Measurements from ENCODE around the gene ASAP2. TPM values are rescaled to one million over a fixed set of nuclear protein-coding genes. Genes with fewer than 3 reads are reported as not detected.

The ASAP2 gene
- total and polyA plus RNA-seq, 2 experiments from 2014 or later, result 8.5 to 16.7 TPM

GRCh38 chr2:9341337-9341887 is 134.8 kb downstream of the ASAP2 start:
- H3K36me3 ChIP-seq, result no peaks in the 10 kb centered on the region
- no peaks in the 10 kb centered on the region for H3K9me3 ChIP-seq (ENCODE audit: low read depth)
- DNase-seq (ENCODE audit: low read depth in 1 of 2, low spot score in 1 of 2), result no peak
- peaks cover 32% of the 10 kb centered on the region for H3K4me1 ChIP-seq (ENCODE audit: low read depth)
- H3K27me3 ChIP-seq, result no peaks in the 10 kb centered on the region
- H3K4me3 ChIP-seq, result no peak overlapping the region
- peak overlapping the region; percentile 78 for H3K27ac ChIP-seq
- no peak for TF ChIP-seq CTCF (IDR thresholded peaks at IDR 0.05; ENCODE audit: low read depth, low read length)

GRCh38 chr2:9342659-9343058 is 136.0 kb downstream of the ASAP2 start:
- TF ChIP-seq CTCF (IDR thresholded peaks at IDR 0.05; ENCODE audit: low read depth, low read length), result no peak
- Histone ChIP-seq H3K27me3 (no peaks in the 10 kb centered on the region), H3K4me1 (ENCODE audit: low read depth) (peaks cover 32% of the 10 kb centered on the region), H3K27ac (no peak overlapping the region), H3K4me3 (no peak overlapping the region), H3K9me3 (ENCODE audit: low read depth) (no peaks in the 10 kb centered on the region), H3K36me3 (no peaks in the 10 kb centered on the region)
- DNase-seq (ENCODE audit: low read depth in 1 of 2, low spot score in 1 of 2), result no peak

DNA sequence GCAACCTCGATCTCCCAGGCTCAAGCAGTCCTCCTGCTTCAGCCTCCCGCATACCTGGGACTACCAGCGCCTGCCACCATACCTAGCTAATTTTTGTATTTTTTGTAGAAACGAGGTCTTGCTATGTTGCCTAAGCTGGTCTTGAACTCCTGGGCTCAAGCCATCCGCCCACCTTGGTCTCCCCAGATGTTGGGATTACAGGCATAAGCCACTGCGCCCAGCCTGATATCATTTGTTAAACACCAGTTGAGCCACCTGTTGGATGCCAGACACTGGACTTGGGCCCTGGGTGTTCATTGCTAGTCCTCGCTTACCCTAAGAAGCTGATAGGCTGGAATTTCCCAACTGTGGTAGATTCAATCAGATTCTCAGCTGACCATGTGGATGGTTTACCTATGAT is 136.9 kb downstream of the ASAP2 start:
- no peak overlapping the region for H3K27ac ChIP-seq
- no peaks in the 10 kb centered on the region for H3K36me3 ChIP-seq
- H3K9me3 ChIP-seq (ENCODE audit: low read depth), result no peaks in the 10 kb centered on the region
- peaks cover 32% of the 10 kb centered on the region for H3K4me1 ChIP-seq (ENCODE audit: low read depth)
- no peak for TF ChIP-seq CTCF (IDR thresholded peaks at IDR 0.05; ENCODE audit: low read depth, low read length)
- no peaks in the 10 kb centered on the region for H3K27me3 ChIP-seq
- H3K4me3 ChIP-seq, result no peak overlapping the region
- no peak for DNase-seq (ENCODE audit: low read depth in 1 of 2, low spot score in 1 of 2)

DNA sequence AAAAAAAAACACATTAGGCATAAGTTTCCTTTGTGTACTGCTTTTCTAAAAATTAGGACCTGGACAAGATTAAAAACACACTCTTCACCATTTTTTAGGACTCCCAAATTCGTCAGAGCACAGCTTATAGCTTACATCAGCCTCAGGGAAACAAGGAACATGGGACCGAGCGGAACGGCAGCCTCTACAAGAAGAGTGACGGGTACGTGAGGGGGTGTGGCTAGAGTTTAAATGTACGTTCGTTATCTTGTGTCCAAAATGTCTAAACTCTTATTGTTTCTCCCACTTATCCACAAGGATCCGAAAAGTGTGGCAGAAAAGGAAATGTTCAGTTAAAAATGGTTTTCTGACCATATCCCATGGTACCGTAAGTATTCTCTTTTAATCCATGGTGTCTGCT is 137.8 kb downstream of the ASAP2 start:
- no peak overlapping the region for H3K4me3 ChIP-seq
- no peak for DNase-seq (ENCODE audit: low read depth in 1 of 2, low spot score in 1 of 2)
- TF ChIP-seq CTCF (IDR thresholded peaks at IDR 0.05; ENCODE audit: low read depth, low read length), result no peak
- no peaks in the 10 kb centered on the region for H3K9me3 ChIP-seq (ENCODE audit: low read depth)
- no peaks in the 10 kb centered on the region for H3K27me3 ChIP-seq
- peak overlapping the region; percentile 49 for H3K27ac ChIP-seq
- no peaks in the 10 kb centered on the region for H3K36me3 ChIP-seq
- H3K4me1 ChIP-seq (ENCODE audit: low read depth), result peaks cover 32% of the 10 kb centered on the region

DNA sequence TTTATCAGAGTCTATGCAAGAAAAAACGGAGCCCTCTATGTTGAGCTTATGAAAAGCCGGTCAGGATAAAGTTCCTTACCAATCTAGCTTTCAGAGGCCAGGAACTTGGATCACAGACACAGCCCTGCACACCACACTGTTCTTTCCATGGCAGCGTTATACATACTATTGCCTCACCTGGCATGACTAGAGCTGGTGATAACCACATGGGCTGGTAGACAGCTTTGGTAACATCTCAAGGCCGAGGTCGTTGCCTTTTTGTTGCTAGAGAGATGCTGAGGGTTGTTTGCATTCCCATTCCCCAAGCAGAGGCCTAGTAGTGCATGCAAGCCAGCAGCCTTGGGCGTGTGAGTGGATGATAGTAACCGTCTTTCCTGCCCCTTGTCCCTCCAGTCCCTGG is 138.7 kb downstream of the ASAP2 start:
- Histone ChIP-seq H3K36me3 (no peaks in the 10 kb centered on the region), H3K4me1 (ENCODE audit: low read depth) (peaks cover 37% of the 10 kb centered on the region), H3K27me3 (no peaks in the 10 kb centered on the region), H3K4me3 (no peak overlapping the region), H3K27ac (peak overlapping the region; percentile 49), H3K9me3 (ENCODE audit: low read depth) (no peaks in the 10 kb centered on the region)
- no peak for DNase-seq (ENCODE audit: low read depth in 1 of 2, low spot score in 1 of 2)
- TF ChIP-seq CTCF (IDR thresholded peaks at IDR 0.05; ENCODE audit: low read depth, low read length), result no peak

DNA sequence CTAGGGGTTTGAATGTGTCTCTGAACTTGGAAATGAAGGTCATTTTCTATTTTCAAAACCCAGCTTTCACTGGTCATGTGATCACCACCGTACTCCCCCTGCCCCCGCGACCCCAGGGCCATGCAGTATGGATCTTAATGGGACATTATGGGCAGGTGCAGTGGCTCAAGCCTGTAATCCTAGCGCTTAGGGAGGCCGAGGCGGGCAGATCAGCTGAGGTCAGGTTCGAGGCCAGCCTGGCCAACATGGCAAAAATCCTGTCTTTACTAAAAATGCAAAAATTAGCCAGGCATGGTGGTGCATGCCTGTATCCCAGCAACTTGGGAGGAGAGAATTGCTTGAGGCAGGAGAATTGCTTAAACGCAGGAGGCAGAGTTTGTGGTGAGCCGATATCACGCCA is 139.4 kb downstream of the ASAP2 start:
- Histone ChIP-seq H3K36me3 (no peaks in the 10 kb centered on the region), H3K4me3 (no peak overlapping the region), H3K9me3 (ENCODE audit: low read depth) (no peaks in the 10 kb centered on the region), H3K27ac (no peak overlapping the region), H3K4me1 (ENCODE audit: low read depth) (peaks cover 35% of the 10 kb centered on the region), H3K27me3 (no peaks in the 10 kb centered on the region)
- no peak for DNase-seq (ENCODE audit: low read depth in 1 of 2, low spot score in 1 of 2)
- no peak for TF ChIP-seq CTCF (IDR thresholded peaks at IDR 0.05; ENCODE audit: low read depth, low read length)

All from cardiac muscle cell (in vitro differentiated cells and primary cell).